HG03045 (cell line): Measurements from ENCODE around the gene CAMTA1.

Experiments
- ATAC-seq: cut with Tn5 transposase; IDR thresholded peaks from one replicate; pipeline ENCODE4 v1.9.1; 2021; ENCODE audit warnings: mild to moderate bottlenecking, moderate library complexity; ENCODE audit not compliant: unreplicated experiment

The CAMTA1 gene

DNA sequence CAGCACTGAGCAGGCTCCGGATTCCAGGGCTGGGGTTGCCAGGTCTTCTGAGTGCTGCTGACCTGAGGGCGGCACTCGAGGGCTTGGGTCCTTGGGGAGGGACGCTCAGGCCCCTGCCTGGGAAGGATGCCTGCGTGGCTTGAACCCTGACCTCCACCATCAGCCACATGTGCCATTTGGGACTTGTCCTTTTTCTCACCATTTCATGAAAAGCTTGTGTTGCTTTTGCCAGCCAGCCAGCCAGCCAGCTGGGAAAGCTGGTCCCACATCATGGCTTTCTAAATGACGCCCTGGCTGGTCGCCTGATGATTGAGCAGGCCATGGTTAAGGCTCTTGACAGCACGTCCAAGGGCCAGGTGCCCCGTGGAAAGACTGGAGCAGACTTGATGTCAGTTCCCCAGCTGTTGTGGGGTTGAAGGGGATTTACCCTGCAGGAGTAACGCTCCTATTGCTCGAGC is 168.7 kb downstream of the CAMTA1 start:
- ATAC-seq, result no peak

- no peak for ATAC-seq
Measured at GRCh38 chr1:6954591-6954990, 169.3 kb downstream of the CAMTA1 start.

DNA sequence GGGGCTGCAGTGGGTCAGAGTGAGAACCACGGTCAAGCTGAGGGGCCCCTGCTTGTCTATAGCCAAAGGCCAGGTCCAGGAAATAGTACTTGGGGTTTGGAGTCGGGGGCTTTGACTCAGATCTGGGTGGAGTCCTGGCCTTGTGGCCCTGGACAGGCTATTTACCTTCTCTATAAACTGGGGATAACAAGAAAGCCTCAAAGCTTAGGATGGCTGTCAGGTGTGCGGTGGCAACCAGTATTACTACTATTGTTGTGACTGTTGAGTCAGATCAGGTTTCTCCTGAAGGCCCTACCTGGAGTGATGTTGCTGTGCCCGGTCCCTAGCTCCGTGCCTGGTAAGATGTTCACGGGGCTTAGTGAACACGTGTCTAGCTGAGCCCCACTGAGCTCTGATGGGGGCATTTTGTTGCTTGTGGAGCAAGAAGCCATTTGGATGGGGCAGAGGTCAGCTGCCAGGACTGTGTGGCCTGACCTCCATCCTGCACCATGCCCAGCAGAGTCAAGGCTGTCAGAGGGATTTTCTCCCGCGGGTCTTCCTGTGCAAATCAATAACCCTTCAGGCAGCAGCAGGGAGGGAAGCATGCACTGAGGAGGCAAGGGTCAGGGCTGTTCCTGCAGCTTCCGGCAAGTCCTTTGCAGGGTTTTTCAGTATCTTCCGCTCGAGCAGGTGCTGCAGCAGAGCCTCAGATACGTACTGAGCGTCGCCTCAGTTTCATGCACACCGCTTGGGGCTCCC is 170.3 kb downstream of the CAMTA1 start:
- no peak for ATAC-seq

DNA sequence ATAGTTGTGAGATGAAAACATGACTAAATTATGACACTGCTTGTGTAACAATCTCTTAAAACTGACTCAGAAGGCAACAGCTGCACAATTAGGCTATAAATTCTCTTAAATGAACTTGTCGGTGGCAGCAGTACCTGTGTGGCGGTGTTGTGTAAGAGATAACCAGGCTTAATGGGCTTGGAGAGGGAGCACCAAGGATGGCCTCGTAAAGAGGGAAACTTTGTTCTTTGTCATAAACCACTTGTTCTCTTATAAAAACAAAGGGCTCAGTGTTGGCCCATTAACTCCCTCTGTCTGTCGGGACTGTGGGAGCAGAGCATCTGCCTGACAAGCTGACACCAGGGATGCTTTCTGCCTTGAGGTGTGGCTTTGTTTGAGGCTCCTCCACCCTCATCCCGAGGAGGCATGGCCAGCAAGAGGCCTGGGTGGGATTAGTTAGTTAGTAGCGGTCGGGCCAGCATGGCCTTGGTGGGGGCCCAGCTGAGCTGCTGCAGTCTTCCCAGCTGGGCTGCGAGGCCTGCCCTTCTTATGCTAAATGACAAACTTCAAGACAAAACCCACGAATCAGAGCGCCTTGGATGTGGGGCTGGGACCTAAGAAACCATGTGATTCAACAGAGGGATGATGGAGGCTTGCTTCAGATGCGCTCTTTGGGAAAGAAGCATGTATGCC is 171.4 kb downstream of the CAMTA1 start:
- no peak for ATAC-seq

DNA sequence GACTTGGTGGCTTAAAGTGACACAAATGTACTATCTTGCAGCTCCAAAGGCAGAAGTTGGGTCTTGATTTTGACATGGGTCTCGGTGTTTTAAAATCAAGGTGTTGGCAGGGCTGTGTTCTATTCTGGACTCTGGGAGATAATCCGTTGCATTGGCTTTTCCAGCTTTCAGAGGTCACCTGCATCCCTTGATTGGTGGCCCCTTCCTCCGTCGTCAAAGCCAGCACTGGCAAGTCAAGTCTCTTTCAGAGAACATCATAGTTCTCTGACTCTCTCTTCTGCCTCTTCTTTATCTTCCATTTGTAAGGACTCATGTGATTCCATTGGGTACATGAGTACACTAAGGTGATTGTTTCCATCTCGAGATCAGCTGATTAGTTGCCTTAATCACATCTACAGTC is 172.1 kb downstream of the CAMTA1 start:
- ATAC-seq, result no peak

DNA sequence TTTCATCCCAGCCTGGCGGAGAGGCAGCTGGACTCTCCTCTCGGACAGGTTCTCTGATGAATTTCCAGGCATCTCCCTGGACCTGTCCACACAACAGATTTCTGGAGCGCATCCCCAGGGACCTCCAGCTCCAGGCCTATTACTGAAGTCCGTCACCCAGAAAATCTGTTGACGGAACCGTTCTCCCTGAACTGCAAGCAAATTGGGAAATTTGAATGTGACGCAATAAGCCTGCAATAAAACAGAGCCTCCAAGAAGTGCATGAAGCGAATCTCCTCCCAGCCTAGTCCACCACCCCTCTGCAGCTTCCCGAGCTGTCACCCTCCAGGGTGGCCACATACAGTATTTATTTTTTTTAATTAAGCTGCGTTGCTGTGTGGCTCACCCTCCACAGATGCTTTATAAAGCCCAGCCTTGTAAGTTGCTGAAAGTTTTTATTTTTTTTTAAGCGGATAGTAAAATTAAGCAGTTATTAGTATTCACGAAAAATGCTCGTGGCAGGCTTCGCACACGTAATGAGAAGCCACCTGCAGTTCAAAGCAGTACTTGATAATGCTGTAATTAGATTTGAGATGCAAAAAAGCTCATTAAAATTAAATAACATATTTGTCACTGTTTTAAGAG is 173.3 kb downstream of the CAMTA1 start:
- ATAC-seq, result no peak

DNA sequence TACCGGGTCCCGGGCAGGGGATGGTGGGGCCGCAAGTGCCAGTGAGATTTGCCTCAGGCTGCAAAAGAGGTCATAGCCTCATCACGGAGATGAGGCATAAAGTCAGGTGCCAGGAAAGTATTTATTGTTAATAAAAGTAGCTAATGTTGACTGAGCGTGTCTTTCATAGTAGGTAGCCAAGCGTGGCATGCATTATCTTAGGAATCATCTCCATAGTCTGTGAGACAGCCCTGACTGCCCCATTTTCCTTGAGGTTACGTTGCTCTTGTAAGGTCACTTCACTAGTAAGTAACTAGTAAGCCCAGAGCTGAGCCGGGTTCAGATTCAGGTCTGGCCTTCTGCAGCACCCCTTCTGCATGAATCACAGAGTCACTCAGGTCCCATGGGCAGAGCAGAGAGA is 174.2 kb downstream of the CAMTA1 start:
- ATAC-seq, result no peak

DNA sequence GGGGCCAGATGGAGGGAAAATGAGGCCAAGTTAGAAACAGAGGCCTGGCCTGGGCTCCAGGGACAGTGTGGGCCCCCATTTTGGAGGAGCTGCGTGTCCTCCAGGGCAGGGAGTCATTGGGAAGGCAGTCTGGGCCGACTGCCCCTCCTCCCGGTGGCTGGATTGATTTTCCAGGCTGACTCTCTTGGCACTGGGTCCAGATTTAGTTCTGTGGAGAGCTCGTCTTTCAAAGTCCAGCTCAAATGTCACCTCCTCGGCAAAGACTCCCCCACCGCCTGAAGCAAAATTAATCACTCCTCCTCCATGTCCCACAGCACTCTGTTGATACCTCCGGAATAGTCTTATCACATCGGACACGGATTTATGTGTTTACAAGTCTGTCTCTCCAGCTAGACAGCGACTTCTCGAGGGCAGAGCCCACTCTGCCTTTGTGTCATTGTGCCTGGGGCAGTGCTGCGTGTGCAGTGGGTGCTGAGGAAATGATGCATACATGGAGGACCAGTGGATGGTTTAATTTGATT is 175.1 kb downstream of the CAMTA1 start:
- no peak for ATAC-seq

- no peak for ATAC-seq
Measured at GRCh38 chr1:6960860-6961259, 175.6 kb downstream of the CAMTA1 start.

DNA sequence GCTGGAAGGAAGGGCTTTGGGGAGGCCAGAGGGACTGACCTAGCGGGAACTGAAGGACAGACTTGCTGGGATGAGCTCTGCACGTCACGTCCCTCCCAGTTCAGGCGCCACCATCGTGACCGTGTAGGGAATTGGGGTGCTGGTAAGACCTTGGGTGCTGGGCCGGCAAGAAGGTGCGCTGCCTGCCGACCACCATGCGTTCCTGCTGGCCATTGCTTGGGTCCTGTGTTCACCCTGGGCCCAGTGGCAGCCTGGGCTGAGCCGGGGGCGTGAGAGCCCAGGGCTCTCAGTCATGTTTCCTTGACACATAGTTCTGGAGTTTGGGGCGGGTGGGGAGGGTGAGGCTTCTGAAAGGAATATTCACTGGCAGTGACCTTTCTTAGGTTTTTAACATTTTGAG is 176.0 kb downstream of the CAMTA1 start:
- ATAC-seq, result no peak

- no peak for ATAC-seq
Measured at GRCh38 chr1:6961905-6962477, 176.7 kb downstream of the CAMTA1 start.

DNA sequence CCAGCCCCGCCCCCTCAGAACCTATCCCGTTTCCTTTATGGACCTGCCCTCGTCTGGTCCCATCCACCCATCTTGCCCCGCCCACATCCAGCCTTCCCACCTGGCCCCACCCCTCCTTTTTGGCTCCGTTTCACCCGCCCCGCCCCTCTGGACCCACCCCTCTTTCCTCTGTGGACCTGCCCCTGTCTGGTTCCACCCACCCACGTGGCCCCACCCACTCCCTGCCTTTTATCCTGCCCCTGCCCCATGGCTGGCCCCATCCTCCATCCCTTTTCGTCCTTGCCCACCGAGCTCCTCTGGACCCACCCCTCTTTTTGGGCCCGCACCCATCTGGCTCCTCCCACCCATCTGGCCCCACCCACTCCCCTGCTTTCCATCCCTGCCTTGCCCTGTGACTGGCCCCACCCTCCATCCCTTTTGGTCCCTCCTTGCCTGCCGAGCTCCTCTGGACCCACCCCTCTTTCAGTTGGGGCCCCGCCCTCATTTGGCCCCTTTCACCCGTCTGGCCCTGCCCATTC is 177.3 kb downstream of the CAMTA1 start:
- ATAC-seq, result no peak

DNA sequence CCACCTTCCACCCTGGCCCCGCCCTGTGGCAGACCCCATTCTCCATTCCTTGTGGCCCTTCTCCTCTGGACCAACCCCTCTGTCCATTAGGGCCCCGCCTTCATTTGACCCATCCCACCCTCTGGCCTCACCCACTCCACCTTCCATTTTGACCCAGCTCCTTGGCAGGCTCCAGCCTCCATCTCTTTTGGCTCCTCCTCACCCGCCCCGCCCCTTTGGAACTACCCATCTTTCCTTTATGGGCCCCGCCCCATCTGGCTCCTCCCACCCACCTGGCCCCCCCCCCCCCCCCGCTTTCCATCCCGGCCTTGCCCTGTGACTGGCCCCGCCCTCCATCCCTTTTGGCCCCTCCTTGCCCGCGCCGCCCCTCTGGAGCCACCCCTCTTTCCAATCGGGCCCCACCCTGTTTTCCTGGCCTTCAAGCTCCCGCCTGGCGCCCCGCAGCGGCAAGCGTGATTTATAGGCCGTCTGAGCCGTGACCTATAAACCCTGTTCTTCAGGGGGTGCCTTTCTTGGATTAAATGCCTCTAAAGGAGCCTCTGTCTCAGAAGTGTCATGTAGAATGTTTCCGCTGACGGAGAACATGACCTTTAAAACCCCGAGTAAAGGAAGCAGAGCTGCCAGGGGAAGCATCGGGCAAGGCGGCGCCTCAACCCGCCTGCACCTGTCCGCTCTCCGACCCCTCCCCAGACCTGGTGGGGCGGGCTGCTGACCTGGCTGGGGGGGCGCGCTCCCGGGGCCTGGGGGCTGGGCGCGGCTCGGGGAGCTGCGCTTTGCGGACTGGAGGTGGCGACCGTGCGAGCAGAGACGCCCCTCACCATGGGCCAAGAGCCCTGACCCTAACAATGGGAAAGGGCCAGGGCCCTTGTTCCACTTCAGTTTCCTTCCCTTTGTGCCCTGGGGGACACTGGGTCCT is 178.0 kb downstream of the CAMTA1 start:
- ATAC-seq, result no peak

DNA sequence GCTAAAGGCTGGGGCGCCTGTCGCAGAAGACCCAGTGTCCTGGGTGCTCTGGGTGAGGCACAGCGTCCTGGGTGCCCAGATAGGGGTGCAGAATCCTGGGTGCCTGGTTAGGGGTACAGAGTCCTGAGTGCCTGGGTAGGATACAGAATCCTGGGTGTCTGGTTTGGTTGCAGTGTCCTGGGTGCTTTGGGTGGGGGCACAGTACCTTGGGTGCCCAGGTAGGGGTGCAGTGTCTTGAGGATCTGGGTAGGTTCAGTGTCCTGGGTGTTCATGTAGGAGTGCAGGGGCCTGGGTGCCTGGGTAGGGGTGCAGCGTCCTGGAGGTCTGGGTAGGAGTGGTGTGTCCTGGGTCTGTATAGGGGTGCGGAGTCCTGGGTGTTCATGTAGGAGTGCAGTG is 178.7 kb downstream of the CAMTA1 start:
- ATAC-seq, result no peak

- ATAC-seq, result no peak
Measured at GRCh38 chr1:6965083-6965934, 180.1 kb downstream of the CAMTA1 start.

DNA sequence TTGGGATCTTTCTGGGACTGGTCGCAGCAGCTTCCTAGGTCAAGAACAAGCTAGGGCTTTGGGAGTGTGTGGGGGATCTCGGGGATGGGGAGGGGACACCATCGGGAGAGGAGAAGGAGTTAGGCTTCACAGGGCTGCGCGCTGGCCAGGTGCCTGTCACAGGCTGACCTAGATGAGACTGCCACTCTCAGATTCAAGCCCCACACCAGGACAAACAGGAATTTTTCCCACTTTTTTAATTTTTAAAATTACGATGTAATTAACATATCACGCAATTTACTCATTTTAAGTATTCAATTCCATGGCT is 180.6 kb downstream of the CAMTA1 start:
- no peak for ATAC-seq

DNA sequence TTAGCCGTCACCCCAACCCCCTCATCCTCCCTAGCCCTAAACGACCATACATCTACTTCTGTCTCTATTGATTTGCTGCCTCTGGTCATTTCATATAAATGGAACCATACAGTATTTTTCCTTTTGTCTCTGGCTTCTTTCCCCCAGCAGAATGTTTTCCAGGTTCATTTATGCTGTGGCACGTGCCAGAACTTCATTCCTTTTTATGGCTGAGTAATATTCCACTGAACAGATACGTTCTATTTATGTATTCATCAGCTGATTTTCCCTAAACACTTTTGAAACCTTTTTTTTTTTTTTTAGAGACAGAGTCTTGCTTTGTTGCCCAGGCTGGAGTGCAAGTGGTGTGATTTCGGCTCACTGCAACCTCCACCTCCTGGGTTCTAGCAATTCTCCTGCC is 181.1 kb downstream of the CAMTA1 start:
- no peak for ATAC-seq

DNA sequence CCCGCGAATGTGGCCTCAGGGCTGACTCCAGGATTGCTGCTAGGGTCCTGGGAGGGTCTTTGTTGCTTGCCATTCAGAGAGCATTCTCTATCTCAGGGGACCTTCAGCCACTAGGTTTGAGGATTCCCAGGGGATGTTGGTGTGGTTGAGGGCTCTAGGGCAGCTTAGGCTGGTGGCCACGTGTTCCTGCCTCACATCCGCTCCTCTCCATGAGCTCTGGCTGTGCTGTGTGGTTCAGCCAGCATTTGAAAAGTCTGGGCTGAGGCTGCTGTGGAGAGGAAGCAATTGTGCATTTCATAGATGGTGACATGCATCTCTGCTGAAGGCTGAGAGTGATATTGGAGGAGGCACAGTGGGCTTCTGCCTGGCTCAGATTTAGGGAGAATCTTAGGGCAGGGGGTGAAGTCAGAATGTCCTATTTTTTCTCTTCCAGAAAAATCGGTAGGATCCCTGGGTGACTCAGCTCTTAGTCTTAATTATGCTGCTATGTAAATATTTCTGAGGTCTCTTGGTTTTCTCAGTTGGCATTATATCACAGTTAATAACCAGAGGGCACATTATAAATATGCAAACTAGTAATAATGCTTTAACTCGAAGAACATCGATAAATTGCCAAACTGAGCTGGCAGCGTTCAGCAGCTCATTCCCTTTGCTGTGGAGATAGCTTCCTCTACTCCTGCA is 182.3 kb downstream of the CAMTA1 start:
- ATAC-seq, result no peak

DNA sequence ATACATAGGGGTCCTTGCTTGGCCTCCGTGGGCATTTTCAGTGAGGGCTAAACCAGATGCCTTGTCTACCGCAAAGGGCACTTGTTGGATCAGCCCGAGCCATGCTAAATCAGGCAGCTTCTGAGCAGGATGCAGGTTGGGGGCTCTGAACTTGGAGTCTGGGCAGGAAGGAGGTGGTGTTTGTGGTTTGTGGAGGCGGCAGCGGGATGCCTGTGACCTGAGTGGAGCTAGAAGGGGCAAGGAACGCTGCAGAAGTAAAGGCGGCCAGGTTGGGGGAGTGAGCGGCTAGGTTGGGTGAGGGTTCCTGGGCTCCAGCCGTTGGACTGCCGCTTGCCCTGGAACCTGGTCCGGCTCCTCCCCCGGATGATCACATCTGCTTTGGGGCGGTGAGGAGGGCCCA is 183.9 kb downstream of the CAMTA1 start:
- no peak for ATAC-seq
